ENCODE results near the gene PRSS36. TPM values are rescaled to one million over a fixed set of nuclear protein-coding genes. Genes with fewer than 3 reads are reported as not detected.

PRSS36 gene
- total RNA-seq, 1 donor from 2014 or later, result 0.96 TPM

GRCh38 chr16:31110106-31111034 lies 39.5 kb downstream of the PRSS36 start:
- Mint-ChIP-seq H3K4me3 (peak overlapping the region; percentile 71), H3K4me1 (peaks cover 6% of the 10 kb centered on the region), H3K27ac (no peak overlapping the region), H3K36me3 (peaks cover 19% of the 10 kb centered on the region), H3K9me3 (no peaks in the 10 kb centered on the region), H3K27me3 (ENCODE audit: low read depth) (no peaks in the 10 kb centered on the region)
- DNase-seq (ENCODE audit: low spot score in 2 of 2, unreplicated experiment in 2 of 2), result no peak
- no peak for TF ChIP-seq CTCF (IDR thresholded peaks at IDR 0.05; ENCODE audit: unreplicated experiment)

GRCh38 chr16:31109622-31110021 lies 40.2 kb downstream of the PRSS36 start:
- no peaks in the 10 kb centered on the region for H3K9me3 Mint-ChIP-seq
- H3K4me1 Mint-ChIP-seq, result peaks cover 6% of the 10 kb centered on the region
- H3K36me3 Mint-ChIP-seq, result peaks cover 19% of the 10 kb centered on the region
- H3K27me3 Mint-ChIP-seq (ENCODE audit: low read depth), result no peaks in the 10 kb centered on the region
- H3K4me3 Mint-ChIP-seq, result peak overlapping the region; percentile 71
- no peak for TF ChIP-seq CTCF (IDR thresholded peaks at IDR 0.05; ENCODE audit: unreplicated experiment)
- H3K27ac Mint-ChIP-seq, result peak overlapping the region; percentile 61
- no peak for DNase-seq (ENCODE audit: low spot score in 2 of 2, unreplicated experiment in 2 of 2)

- H3K27ac Mint-ChIP-seq, result no peak overlapping the region
- H3K36me3 Mint-ChIP-seq, result peaks cover 19% of the 10 kb centered on the region
- no peaks in the 10 kb centered on the region for H3K27me3 Mint-ChIP-seq (ENCODE audit: low read depth)
- peak overlapping the region; percentile 71 for H3K4me3 Mint-ChIP-seq
- H3K9me3 Mint-ChIP-seq, result no peaks in the 10 kb centered on the region
- no peak for TF ChIP-seq CTCF (IDR thresholded peaks at IDR 0.05; ENCODE audit: unreplicated experiment)
- DNase-seq (ENCODE audit: low spot score in 2 of 2, unreplicated experiment in 2 of 2), result no peak
- H3K4me1 Mint-ChIP-seq, result peaks cover 6% of the 10 kb centered on the region
Observed at GRCh38 chr16:31108794-31109558, 40.9 kb downstream of the PRSS36 start.

GRCh38 chr16:31108035-31108793 lies 41.7 kb downstream of the PRSS36 start, which contains the start of gene BCKDK:
BCKDK (plus strand) TSS chr16:31108386; CDS start chr16:31109224, 838 bp downstream.
- Mint-ChIP-seq H3K36me3 (peaks cover 19% of the 10 kb centered on the region), H3K4me3 (peak within 1 kb of the TSS; percentile 80), H3K9me3 (no peaks in the 10 kb centered on the region), H3K27me3 (ENCODE audit: low read depth) (no peaks in the 10 kb centered on the region), H3K27ac (peak within 1 kb of the TSS; percentile 67), H3K4me1 (peaks cover 6% of the 10 kb centered on the region)
- no peak for TF ChIP-seq CTCF (IDR thresholded peaks at IDR 0.05; ENCODE audit: unreplicated experiment)
- peak in 1 of 2 experiments; percentile 59 for DNase-seq (ENCODE audit: low spot score in 2 of 2, unreplicated experiment in 2 of 2)

- H3K4me1 Mint-ChIP-seq, result peaks cover 6% of the 10 kb centered on the region
- H3K4me3 Mint-ChIP-seq, result peak overlapping the region; percentile 80
- no peaks in the 10 kb centered on the region for H3K27me3 Mint-ChIP-seq (ENCODE audit: low read depth)
Observed at GRCh38 chr16:31107465-31107867, 42.4 kb downstream of the PRSS36 start.

More at GRCh38 chr16:31107465-31107867, 42.4 kb downstream of the PRSS36 start:
- Mint-ChIP-seq H3K27ac (peak overlapping the region; percentile 67), H3K36me3 (peaks cover 17% of the 10 kb centered on the region), H3K9me3 (no peaks in the 10 kb centered on the region)
- no peak for DNase-seq (ENCODE audit: low spot score in 2 of 2, unreplicated experiment in 2 of 2)
- no peak for TF ChIP-seq CTCF (IDR thresholded peaks at IDR 0.05; ENCODE audit: unreplicated experiment)
